Measurements from ENCODE around the gene HDAC3.

The HDAC3 gene

GRCh38 chr5:141636413-141637122, at the start of gene HDAC3, which contains the start of gene RELL2:
Gene HDAC3, minus strand, starts transcription at chr5:141636849. Its CDS starts 59 bp downstream, at chr5:141636790.
Gene RELL2, plus strand, starts transcription at chr5:141636997. Its CDS starts 1,229 bp downstream, at chr5:141638226.
- DNase-seq, result peak; percentile 85
- in situ Hi-C loops (cut with HindIII; ENCODE audit: low pct_ligation_motif_present, low sequenced_read_pairs), result no loop called here
- no peak for TF ChIP-seq CTCF (IDR thresholded peaks at IDR 0.05; ENCODE audit: low read depth, low read length, missing control alignments)
- no peaks in the 10 kb centered on the region for H3K27me3 ChIP-seq (replicated peaks)
- peak within 1 kb of the TSS; percentile 98 for H3K4me3 ChIP-seq (ENCODE audit: low read depth, low read length)
- H3K27ac ChIP-seq, result peak within 1 kb of the TSS; percentile 70
- peaks cover 9% of the 10 kb centered on the region for H3K36me3 ChIP-seq (replicated peaks)

GRCh38 chr5:141685591-141685990, 48.9 kb upstream of the HDAC3 start:
- DNase-seq, result no peak
- Histone ChIP-seq H3K27me3 (replicated peaks) (no peaks in the 10 kb centered on the region), H3K4me3 (ENCODE audit: low read depth, low read length) (no peak overlapping the region), H3K36me3 (replicated peaks) (no peaks in the 10 kb centered on the region), H3K27ac (no peak overlapping the region)
- no peak for TF ChIP-seq CTCF (IDR thresholded peaks at IDR 0.05; ENCODE audit: low read depth, low read length, missing control alignments)
- in situ Hi-C loops (cut with HindIII; ENCODE audit: low pct_ligation_motif_present, low sequenced_read_pairs), result no loop called here

GRCh38 chr5:141683596-141684141, 47.0 kb upstream of the HDAC3 start:
- Histone ChIP-seq H3K4me3 (ENCODE audit: low read depth, low read length) (no peak overlapping the region), H3K27ac (no peak overlapping the region), H3K36me3 (replicated peaks) (no peaks in the 10 kb centered on the region), H3K27me3 (replicated peaks) (no peaks in the 10 kb centered on the region)
- no peak for DNase-seq
- in situ Hi-C loops (cut with HindIII; ENCODE audit: low pct_ligation_motif_present, low sequenced_read_pairs), result no loop called here
- no peak for TF ChIP-seq CTCF (IDR thresholded peaks at IDR 0.05; ENCODE audit: low read depth, low read length, missing control alignments)

GRCh38 chr5:141681695-141682641, 45.3 kb upstream of the HDAC3 start, which contains the start of gene ARAP3:
Gene ARAP3, minus strand, starts transcription at chr5:141682230. Its CDS starts 1,744 bp downstream, at chr5:141680486.
- Histone ChIP-seq H3K27me3 (replicated peaks) (no peaks in the 10 kb centered on the region), H3K4me3 (ENCODE audit: low read depth, low read length) (peak within 1 kb of the TSS; percentile 54), H3K36me3 (replicated peaks) (peaks cover 3% of the 10 kb centered on the region), H3K27ac (peak within 1 kb of the TSS; percentile 87)
- DNase-seq, result peak; percentile 81
- in situ Hi-C loops (cut with HindIII; ENCODE audit: low pct_ligation_motif_present, low sequenced_read_pairs), result no loop called here
- no peak for TF ChIP-seq CTCF (IDR thresholded peaks at IDR 0.05; ENCODE audit: low read depth, low read length, missing control alignments)

- peak overlapping the region; percentile 87 for H3K27ac ChIP-seq
- DNase-seq, result no peak
- no peaks in the 10 kb centered on the region for H3K27me3 ChIP-seq (replicated peaks)
- TF ChIP-seq CTCF (IDR thresholded peaks at IDR 0.05; ENCODE audit: low read depth, low read length, missing control alignments), result no peak
- in situ Hi-C loops (cut with HindIII; ENCODE audit: low pct_ligation_motif_present, low sequenced_read_pairs), result no loop called here
- peaks cover 3% of the 10 kb centered on the region for H3K36me3 ChIP-seq (replicated peaks)
- peak overlapping the region; percentile 54 for H3K4me3 ChIP-seq (ENCODE audit: low read depth, low read length)
These were observed 44.6 kb upstream of the HDAC3 start for GRCh38 chr5:141681295-141681694.

Data from brain microvascular endothelial cell (primary cell).